GM12878 (cell line): ENCODE results near the gene NAALAD2. TPM values are rescaled to one million over a fixed set of nuclear protein-coding genes. Genes with fewer than 3 reads are reported as not detected.

Source experiments
- ATAC-seq: fragments of 200-7000 bp; cut with Tn5 transposase; 3 replicates; pipeline ENCODE4 v1.9.1; 2020; ENCODE audit warnings: mild to moderate bottlenecking, moderate library complexity
- BruUV-seq: library from RNA; stranded (reverse); fragments of 400-500 nt; replicated peaks from 2 replicates; lab custom pipeline; 2021; lab: Mats Ljungman, UMichigan
- CTCF ChIA-PET: fragments of 300-600 bp; sonication (Branson Sonifier 250); formaldehyde crosslinking; extraction: SDS; loops from one replicate; lab custom pipeline; 2021; ENCODE audit warnings: inconsistent platforms; lab: Yijun Ruan, JAX
- POLR2A ChIA-PET: fragments of 350-600 bp; formaldehyde crosslinking; extraction: SDS; loops from one replicate; lab custom pipeline; 2021; ENCODE audit warnings: inconsistent platforms; lab: Charles Lee
- RAD21 ChIA-PET: fragments of 300-600 bp; sonication (Branson Sonifier 250); formaldehyde crosslinking; loops from one replicate; lab custom pipeline; 2023; ENCODE audit warnings: antibody characterized with exemption; ENCODE audit not compliant: unreplicated experiment; lab: Charles Lee
- SMC1A ChIA-PET: fragments of 300-600 bp; sonication (Branson Sonifier 250); formaldehyde crosslinking; loops from one replicate; lab custom pipeline; 2023; ENCODE audit not compliant: unreplicated experiment, uncharacterized antibody; lab: Charles Lee
- DNase-seq: peaks from one replicate; pipeline ENCODE4 v3.0.0-alpha.2; 2011; ENCODE audit warnings: low read depth, low spot score
- FAIRE-seq: peaks from 3 replicates; lab custom pipeline; 2011; peaks lifted over from hg19 to GRCh38; lab: Jason Lieb, UNC
- H2AFZ ChIP-seq: 2 replicates; pipeline ENCODE4 v1.6.0; 2011; ENCODE audit warnings: low read depth, low read length, control low read depth; ENCODE audit not compliant: control insufficient read depth
- H3K27ac ChIP-seq: 2 replicates; pipeline ENCODE4 v1.5.1; 2011; ENCODE audit warnings: control low read depth; ENCODE audit not compliant: control insufficient read depth, insufficient read depth
- H3K27me3 ChIP-seq, 2 experiments: replicated peaks in 1 of 2; 2 replicates each; pipeline versions ENCODE4 v1.6.0 to v1.6.1; 2011; ENCODE audit warnings: low read length in 1 of 2; ENCODE audit not compliant: control insufficient read depth in 2 of 2, insufficient read depth in 2 of 2
- H3K36me3 ChIP-seq, 2 experiments: 2 replicates each; pipeline ENCODE4 v1.5.1; 2011; ENCODE audit warnings: low read length in 1 of 2; ENCODE audit not compliant: control insufficient read depth in 2 of 2, insufficient read depth in 2 of 2
- H3K4me1 ChIP-seq: 2 replicates; pipeline ENCODE4 v1.6.1; 2011; ENCODE audit warnings: mild to moderate bottlenecking, low read length, moderate library complexity, mixed read lengths; ENCODE audit not compliant: control insufficient read depth, insufficient read depth
- H3K4me2 ChIP-seq: 2 replicates; pipeline ENCODE4 v1.6.0; 2011; ENCODE audit warnings: control low read depth; ENCODE audit not compliant: control insufficient read depth, insufficient read depth
- H3K4me3 ChIP-seq: fragments of 200-600 bp; sonication (generic); 2 replicates; pipeline ENCODE4 v1.5.1; 2016
- H3K79me2 ChIP-seq: 2 replicates; pipeline ENCODE4 v1.6.0; 2011; ENCODE audit warnings: low read length; ENCODE audit not compliant: control insufficient read depth, insufficient read depth
- H3K9ac ChIP-seq: 2 replicates; pipeline ENCODE4 v1.8.0; 2011; ENCODE audit warnings: low read length, control low read depth, mixed read lengths; ENCODE audit not compliant: control insufficient read depth, insufficient read depth
- H3K9me3 ChIP-seq: replicated peaks from 3 replicates; pipeline ENCODE4 v1.5.1; 2011; ENCODE audit warnings: mild to moderate bottlenecking, low read length; ENCODE audit not compliant: control insufficient read depth, insufficient read depth
- H4K20me1 ChIP-seq: 2 replicates; pipeline ENCODE4 v1.6.0; 2011; ENCODE audit not compliant: control insufficient read depth, insufficient read depth
- EGR1 ChIP-seq, 2 experiments: IDR thresholded peaks; 1 replicate in 1 of 2; 2 replicates in 1 of 2; pipeline ENCODE4 v1.6.1; 2011 to 2012; ENCODE audit warnings: low read depth in 2 of 2, low read length in 2 of 2, borderline replicate concordance in 1 of 2, mild to moderate bottlenecking in 1 of 2, moderate library complexity in 1 of 2
- PML ChIP-seq: IDR thresholded peaks from 2 replicates; pipeline ENCODE4 v1.6.1; 2012; ENCODE audit warnings: low read length, inconsistent platforms
- RCOR1 ChIP-seq: conservative IDR thresholded peaks from 2 replicates; pipeline ENCODE4 v1.6.1; 2012; ENCODE audit warnings: low read depth, low read length, improper control_type of control experiment
- SIX5 ChIP-seq: IDR thresholded peaks from 2 replicates; pipeline ENCODE4 v1.6.1; 2011; ENCODE audit warnings: mild to moderate bottlenecking, low read depth, low read length, moderate library complexity; ENCODE audit not compliant: severe bottlenecking
- SRF ChIP-seq, 2 experiments: IDR thresholded peaks; 2 replicates each; pipeline ENCODE4 v1.6.1; 2011; ENCODE audit warnings: low read depth in 2 of 2, low read length in 2 of 2, mild to moderate bottlenecking in 1 of 2, moderate library complexity in 1 of 2
- ZNF384 ChIP-seq: IDR thresholded peaks from 2 replicates; pipeline ENCODE4 v1.6.1; 2012; ENCODE audit warnings: low read depth, mild to moderate bottlenecking, low read length, improper control_type of control experiment, borderline replicate concordance
- ZSCAN29 ChIP-seq: fragments of 450-650 bp; IDR thresholded peaks from 2 replicates; pipeline ENCODE4 v1.6.1; 2017; ENCODE audit warnings: mild to moderate bottlenecking, moderate library complexity
- WGBS: methylation state at CpG from one replicate; pipeline ENCODE4 v1.1.6; 2016; ENCODE audit warnings: low lambda C conversion rate; ENCODE audit not compliant: insufficient replicate concordance, insufficient coverage; ENCODE audit errors: missing lambda C conversion rate; 5-methylcytosine and 5-hydroxymethylcytosine counted together
- in situ Hi-C: fragments of 300-500 bp; cut with MboI; formaldehyde crosslinking; loops from 9 replicates; pipeline ENCODE4 v1.14.3; 2018; ENCODE audit warnings: mixed read lengths
- intact Hi-C: fragments of 100-400 bp; cut with micrococcal nuclease; formaldehyde crosslinking; loops from one replicate; pipeline ENCODE4 v1.14.2; 2022; ENCODE audit not compliant: unreplicated experiment
- polyA plus RNA-seq, 11 experiments: library from polyadenylated mRNA; depleted of rRNA in 4 of 11; unstranded in 6 of 11; stranded (reverse) in 5 of 11; fragments of >200 nt; fragmentation: Nextera tagmentation in 4 of 11; fragmentation: Illumina TruSeq in 1 of 11; extraction: Ambion mirVana in 4 of 11; extraction: Trizol in 1 of 11; gene quantifications; 1 replicate in 1 of 11; 2 replicates in 10 of 11; pipeline versions ENCODE4 v1.2.1 to v1.2.3, GENCODE V29; 2011 to 2016; ENCODE audit warnings: inconsistent platforms in 2 of 11, missing spikeins in 2 of 11, low read depth in 1 of 11
- total RNA-seq, 4 experiments: library from RNA; depleted of rRNA in 3 of 4; stranded (reverse); fragments of >200 nt in 3 of 4; fragmentation: Illumina TruSeq in 1 of 4; extraction: Trizol in 1 of 4; gene quantifications; 2 replicates each; pipeline versions ENCODE4 v1.2.1 to v1.2.3, GENCODE V29; 2013 to 2021
- TF ChIP-seq, protein P1 (sequence below): fragments of 450-650 bp; IDR thresholded peaks from 2 replicates; pipeline ENCODE4 v1.6.1; 2016; ENCODE audit warnings: mild to moderate bottlenecking

NAALAD2 gene
- total and polyA plus RNA-seq, 10 of the 15 experiments (the other 5 are each of a cell fraction or from before 2014, with no cell fraction given) = 0.05 to 0.24 (median 0.11) TPM; not detected in 5

DNA sequence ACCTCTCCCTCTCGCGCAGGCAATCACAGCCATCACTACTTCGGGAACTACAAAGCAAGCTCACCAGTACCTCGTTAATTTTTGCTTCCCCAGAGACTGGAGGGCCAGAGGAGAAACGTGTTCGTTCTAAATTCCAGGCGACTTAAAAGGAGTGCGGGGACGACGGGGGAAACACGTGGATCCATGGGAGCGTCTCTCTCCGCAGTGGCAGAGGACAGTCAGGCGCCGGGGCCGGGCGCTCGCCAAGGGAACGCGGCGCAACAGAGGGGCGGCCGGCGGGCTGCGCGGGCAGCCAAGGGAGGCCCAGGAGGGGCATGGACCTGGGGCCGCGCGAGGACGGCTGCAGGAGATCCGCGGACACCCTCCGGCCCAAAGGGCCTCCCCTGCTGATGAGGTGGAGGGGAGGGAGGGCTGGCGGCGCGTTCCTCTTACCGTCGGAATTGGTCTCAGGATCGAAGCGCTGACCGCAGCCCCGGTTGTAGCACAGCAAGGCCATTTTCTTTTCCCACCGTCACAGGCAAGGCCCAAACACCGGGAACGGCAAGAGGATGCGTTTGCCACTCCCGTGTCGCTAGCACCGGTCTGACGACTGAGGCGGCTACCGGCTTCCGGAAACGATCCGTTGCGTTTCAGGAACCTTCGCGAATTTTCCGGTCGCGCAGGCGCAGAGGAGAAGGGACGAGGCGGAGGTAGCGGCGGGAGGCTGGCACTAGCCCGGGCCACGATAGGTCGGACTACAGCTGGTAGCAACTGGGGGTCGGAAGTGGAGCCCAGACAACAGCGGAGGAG, 88.2 kb downstream of the NAALAD2 start, which contains the start of gene CHORDC1 (continued):
- TF ChIP-seq ZNF384 = no peak
- no peak for TF ChIP-seq SIX5
- no peak for TF ChIP-seq ZSCAN29
- TF ChIP-seq, protein P1, sequence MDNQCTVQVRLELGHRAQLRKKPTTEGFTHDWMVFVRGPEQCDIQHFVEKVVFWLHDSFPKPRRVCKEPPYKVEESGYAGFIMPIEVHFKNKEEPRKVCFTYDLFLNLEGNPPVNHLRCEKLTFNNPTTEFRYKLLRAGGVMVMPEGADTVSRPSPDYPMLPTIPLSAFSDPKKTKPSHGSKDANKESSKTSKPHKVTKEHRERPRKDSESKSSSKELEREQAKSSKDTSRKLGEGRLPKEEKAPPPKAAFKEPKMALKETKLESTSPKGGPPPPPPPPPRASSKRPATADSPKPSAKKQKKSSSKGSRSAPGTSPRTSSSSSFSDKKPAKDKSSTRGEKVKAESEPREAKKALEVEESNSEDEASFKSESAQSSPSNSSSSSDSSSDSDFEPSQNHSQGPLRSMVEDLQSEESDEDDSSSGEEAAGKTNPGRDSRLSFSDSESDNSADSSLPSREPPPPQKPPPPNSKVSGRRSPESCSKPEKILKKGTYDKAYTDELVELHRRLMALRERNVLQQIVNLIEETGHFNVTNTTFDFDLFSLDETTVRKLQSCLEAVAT = 0 out of 2 replicates have a peak, but pooled peaks have one; percentile 12

DNA sequence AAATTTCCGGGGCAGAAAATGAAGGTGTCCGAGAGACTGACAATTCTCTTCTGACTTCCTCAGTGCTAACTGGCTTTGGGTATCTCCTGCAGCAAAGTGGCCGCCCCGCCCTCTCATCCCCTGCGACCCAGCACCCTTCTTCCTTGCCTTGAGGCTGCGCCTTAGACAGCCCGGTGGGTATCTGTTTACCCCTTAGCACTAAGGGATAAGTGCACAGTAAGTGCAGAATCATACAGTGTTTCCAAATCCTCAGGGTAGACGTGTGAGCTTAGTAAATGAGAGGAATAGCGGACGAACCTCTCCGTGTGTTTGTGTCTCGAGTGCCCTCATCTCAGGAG, 88.8 kb downstream of the NAALAD2 start:
- ChIA-PET SMC1A (interaction anchor here (1.0 to 2.3 kb wide), 3 partner anchors 9 to 13 kb away, joined by 4 to 6 read pairs (median 6); no protein-coding TSS in a partner anchor), CTCF (interaction anchor here (0.7 to 7.7 kb wide), 3 partner anchors 13 to 27 kb away, joined by 4 to 67 read pairs (median 6); no protein-coding TSS in a partner anchor), POLR2A (interaction anchor here (1.6 kb wide), 1 partner anchor 13 kb away, joined by 5 read pairs; no protein-coding TSS in a partner anchor)
- Histone ChIP-seq H2AFZ (peak overlapping the region; percentile 99), H3K27me3 (no peaks in the 10 kb centered on the region), H3K9me3 (no peaks in the 10 kb centered on the region; the same call in 2 of the 3 replicates), H3K9ac (peak overlapping the region; percentile 87), H3K4me2 (peak overlapping the region; percentile 82), H3K4me1 (0 out of 2 replicates have a peak, but pooled peaks cover 4% of the 10 kb centered on the region), H3K27ac (peak overlapping the region; percentile 68), H3K36me3 (no peaks in the 10 kb centered on the region)
- in situ Hi-C loops = no loop called here
- intact Hi-C loops = loop anchor here (2.0 kb wide), 1 partner anchor 16 kb away; no protein-coding TSS in a partner anchor
- BruUV-seq = TSS peak; percentile 94
- under 1% methylated on average over 12 of the region's 12 CpGs for WGBS
- no peak for FAIRE-seq
- TF ChIP-seq RCOR1 = no peak
- TF ChIP-seq SRF (IDR thresholded peaks at IDR 0.05; ENCODE audit: low read depth in 2 of 2, low read length in 2 of 2) = no peak
- TF ChIP-seq PML = peak; percentile 37
- 0 out of 3 replicates have a peak, but pooled peaks of 1 of the 2 experiments have one; percentile 36 for TF ChIP-seq EGR1 (IDR thresholded peaks at IDR 0.05; ENCODE audit: borderline replicate concordance in 1 of 2, low read depth in 2 of 2, low read length in 2 of 2)
- TF ChIP-seq, all 136 proteins: peak for 2
- H4K20me1 ChIP-seq = peaks cover 4% of the 10 kb centered on the region; the same call in 1 of the 2 replicates
- ATAC-seq (peak; percentile 59), DNase-seq (no peak)
- RAD21 ChIA-PET = no interaction called here
- peak overlapping the region; percentile 87 for H3K4me3 ChIP-seq
- H3K79me2 ChIP-seq = peaks cover 52% of the 10 kb centered on the region
